H4 (cell line): ENCODE measurements around the gene ANKS1B. TPM values are rescaled to one million over a fixed set of nuclear protein-coding genes. Genes with fewer than 3 reads are reported as not detected.
A peak's percentile ranks its signal among the peaks of the same experiment; 100 is the strongest.

ENCODE experiments used
- DNase-seq: peaks from one replicate; pipeline ENCODE4 v3.0.0-alpha.2; 2015; ENCODE audit warnings: low spot score
- total RNA-seq: library from RNA; depleted of rRNA; stranded (reverse); fragments of >200 nt; shearing (Covaris generic); gene quantifications from 2 replicates; pipeline ENCODE4 v1.2.3, GENCODE V29; 2014

Gene ANKS1B
- total RNA-seq, 1 experiment from 2014 or later = 1.8 TPM

DNA sequence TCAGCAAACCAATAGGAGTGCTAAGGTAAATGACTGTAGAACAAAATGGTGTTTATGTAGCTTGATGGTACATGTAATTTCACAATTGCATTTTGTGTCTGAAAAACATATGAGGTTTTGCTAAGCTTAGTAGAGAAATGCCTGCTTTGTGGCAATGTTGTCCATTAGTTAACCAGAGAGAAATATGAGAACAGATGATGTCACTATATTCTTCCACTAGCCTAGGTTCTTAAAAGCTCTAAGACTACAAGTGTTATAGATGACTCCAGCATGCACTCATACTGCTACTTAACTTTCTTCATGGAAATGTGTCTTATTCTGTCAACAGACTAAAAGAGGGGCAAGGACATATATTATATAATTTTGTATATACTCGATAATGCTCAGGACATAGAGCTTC is 1030.2 kb downstream of the ANKS1B start:
- DNase-seq = no peak

DNA sequence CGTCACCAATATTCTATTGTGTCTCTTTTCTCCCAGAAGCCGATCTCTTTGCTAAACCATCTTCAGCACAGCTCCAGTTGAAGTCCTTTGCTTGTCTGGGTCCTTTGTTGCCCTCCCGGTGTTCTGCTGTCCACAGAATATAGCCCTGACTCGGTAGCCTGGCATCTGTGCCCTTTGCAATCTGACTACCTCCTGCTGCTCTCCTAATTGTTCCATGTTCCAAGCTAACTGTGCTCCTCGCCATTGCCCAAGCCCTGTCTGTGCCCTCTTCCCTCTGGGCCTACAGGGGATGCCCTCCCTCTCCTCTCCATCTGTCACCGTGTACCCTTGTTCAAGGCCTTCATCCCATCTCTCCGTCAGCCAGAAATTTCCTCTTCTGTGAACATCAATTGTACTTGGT is 1033.3 kb downstream of the ANKS1B start:
- no peak for DNase-seq

- DNase-seq = no peak
Measured at GRCh38 chr12:98948343-98948949, 1036.3 kb downstream of the ANKS1B start.

DNA sequence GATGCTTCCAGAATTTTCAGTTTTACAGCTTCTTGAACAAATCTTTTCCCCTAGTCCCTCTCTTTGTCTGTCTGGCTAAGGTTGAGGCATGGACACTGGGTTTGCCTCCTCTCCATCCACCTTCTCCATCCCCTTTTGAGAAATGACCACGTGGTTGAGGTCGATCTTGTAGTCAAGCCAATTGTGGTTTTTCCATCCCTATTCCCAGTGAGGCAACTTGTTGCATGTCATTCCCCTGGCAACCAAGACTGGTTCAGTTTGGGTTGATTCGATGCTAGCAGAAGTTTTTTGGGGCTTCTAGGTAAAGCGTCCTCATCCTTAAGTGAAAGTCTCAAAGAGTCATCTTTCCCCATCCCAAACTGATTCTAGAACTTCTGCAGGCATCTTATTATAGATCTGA is 1038.9 kb downstream of the ANKS1B start:
- no peak for DNase-seq

- DNase-seq = no peak
Measured at GRCh38 chr12:98939926-98940325, 1044.8 kb downstream of the ANKS1B start.

- DNase-seq = peak; percentile 21
Measured at GRCh38 chr12:98939350-98939749, 1045.4 kb downstream of the ANKS1B start.

- DNase-seq = no peak
Measured at GRCh38 chr12:98935847-98936246, 1048.9 kb downstream of the ANKS1B start.

- no peak for DNase-seq
Measured at GRCh38 chr12:98922871-98923270, 1061.9 kb downstream of the ANKS1B start.

GRCh38 chr12:98918176-98918863 is 1066.4 kb downstream of the ANKS1B start:
- no peak for DNase-seq

GRCh38 chr12:98916106-98916505 is 1068.6 kb downstream of the ANKS1B start:
- DNase-seq = no peak

GRCh38 chr12:98912401-98912974 is 1072.2 kb downstream of the ANKS1B start:
- no peak for DNase-seq

GRCh38 chr12:98911396-98911795 is 1073.3 kb downstream of the ANKS1B start:
- DNase-seq = no peak

DNA sequence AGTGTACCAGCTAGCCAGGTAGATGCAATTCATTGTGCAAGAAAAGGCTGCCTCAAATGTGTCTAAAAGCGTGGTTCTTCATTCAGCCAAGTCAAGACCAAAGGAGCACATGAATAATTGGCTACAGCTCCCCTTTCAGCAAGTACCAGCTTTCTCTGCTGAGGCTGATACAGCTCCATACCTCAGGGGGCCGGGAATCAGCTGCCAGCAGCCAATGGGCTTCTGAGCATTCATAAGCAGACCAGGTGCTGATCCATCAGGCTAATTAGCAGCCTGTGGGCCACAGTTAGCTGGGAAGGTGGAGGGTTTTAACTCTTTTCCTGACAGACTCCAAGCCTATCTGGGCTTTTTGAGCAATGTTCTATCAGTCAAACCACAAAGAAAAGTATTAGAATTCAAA is 1075.0 kb downstream of the ANKS1B start:
- no peak for DNase-seq

GRCh38 chr12:98908866-98909265 is 1075.9 kb downstream of the ANKS1B start:
- DNase-seq = no peak

DNA sequence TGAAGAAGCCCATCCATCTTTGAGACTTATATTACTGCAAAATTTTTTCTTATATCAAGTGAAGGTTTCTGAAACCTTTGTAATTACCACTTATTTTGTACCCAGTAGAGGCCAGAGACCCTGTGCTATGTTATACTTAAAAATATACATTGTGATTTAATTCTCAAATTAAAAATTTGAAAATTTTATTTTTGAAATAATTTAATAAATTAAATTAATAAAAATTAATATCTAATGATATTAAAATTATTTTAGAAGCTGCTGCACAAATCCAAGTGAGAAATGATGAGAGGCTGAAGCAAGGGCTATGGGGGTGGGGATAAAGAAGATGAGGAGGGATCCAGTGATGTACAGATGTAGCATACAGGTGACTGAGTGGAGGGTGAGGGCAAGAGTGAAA is 1080.9 kb downstream of the ANKS1B start:
- DNase-seq = no peak

GRCh38 chr12:98901189-98901588 is 1083.5 kb downstream of the ANKS1B start:
- no peak for DNase-seq

DNA sequence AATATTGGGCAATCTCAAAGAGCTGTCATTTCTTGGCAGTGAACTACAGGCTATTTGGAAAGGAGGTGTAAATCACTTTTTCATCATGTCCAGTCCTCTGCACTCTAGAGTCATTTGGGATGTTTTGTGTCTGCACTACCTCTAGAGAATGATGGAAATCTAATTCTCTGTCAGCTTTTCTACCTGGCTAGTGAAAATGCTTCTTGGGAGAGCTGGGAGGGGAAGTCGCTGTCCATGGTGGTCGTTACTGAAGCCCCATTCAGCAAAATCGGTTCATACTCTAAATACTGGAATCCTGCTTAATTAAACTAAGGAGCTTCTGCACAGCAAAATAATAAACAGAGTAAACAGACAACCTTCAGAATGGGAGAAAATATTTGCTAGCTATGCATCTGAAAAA is 1087.8 kb downstream of the ANKS1B start:
- DNase-seq = no peak

DNA sequence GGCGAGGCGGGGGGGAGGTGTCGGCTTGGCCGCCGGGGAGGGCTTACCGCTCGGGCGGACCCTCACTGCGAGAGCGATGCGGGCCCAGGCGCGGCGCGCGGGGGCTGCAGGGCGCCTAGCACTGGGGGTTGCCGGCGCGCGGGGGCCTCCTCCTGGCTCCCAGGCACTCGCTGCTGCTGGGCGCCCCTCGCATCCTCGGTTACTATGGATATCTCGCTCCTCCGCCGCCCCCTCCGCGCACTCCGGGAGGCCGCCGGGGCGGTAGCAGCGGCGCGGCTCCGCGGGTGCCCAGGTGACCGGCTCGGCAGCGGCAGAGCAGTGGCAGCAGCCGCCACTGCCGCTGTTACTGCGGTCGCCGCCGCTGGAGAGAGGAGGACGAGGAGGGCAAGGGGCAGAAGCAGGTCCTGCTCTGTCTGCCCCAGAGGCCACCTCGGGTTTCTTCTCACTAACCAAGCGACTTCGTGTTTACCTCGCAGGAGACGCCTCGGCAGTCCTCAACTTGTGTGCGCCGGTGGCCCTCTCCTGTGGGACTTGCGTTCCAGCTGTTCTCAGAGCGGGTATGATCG is 1089.6 kb downstream of the ANKS1B start:
- no peak for DNase-seq

DNA sequence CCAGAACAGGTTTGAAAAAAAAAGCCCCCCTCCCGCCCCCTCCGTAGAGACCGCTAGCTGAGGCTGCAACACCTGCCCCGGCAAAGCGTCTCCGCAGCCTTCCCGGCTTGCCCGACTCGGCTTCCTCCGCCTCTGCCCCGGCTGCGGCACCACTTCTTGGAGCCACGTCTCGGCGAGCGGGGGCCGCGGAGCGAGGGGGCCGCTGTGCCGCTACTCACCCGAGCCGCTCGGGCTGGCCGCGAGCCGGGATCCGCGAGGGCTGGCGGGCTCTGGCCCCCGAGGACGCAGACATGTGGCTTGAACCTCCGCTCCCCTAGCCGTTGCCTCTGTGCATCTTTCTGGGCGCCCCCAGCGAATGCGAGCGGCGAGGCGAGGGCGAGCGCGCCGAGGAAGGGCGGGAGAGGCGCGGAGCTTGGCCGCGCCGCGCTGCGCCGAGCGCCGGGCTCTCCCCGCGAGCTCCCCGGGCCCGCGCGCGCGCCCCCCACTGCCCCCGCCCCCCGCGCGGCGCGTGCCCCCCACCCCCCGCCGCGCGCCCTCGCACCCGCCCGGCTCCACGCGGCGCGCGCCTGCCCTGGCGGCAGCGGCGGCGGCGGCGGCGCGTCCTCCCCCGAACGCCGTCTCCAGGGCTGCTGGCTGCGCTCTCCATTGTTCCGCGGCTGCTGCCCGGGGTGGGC is 1090.2 kb downstream of the ANKS1B start:
- no peak for DNase-seq

DNA sequence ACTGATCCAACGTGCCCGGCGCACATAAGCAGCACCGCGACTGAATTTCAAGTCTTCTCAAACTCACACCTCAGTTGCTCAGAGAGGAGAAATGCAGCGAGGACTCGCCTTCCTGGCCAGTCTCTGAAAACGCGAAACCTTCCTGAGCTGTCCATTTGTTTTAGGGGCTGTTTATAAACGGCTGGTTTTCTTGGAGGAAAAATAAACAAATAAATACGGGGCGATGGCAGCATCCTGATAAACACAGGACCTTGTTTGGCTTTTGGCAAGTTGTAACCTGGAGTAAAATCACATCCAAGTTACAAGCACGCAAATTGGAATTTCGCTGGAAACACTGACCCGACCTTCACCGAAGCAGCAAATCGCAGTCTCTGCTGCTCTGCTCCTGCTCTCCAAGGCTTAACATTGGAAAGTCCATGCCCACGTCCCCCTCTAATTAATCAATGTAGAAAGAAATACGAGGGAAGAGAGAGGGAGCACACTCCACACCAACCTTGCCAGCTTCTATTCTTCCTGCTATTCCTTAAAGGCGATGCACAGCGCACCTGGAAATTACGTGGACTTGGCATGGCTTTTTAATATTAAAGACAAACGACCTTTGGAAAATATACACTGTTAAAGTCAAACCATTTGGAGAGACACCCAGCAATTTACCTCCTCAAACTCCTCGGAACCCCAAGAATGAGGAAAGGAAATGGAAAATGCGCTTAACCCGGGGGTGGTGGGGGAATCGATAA is 1090.9 kb downstream of the ANKS1B start:
- DNase-seq = no peak

DNA sequence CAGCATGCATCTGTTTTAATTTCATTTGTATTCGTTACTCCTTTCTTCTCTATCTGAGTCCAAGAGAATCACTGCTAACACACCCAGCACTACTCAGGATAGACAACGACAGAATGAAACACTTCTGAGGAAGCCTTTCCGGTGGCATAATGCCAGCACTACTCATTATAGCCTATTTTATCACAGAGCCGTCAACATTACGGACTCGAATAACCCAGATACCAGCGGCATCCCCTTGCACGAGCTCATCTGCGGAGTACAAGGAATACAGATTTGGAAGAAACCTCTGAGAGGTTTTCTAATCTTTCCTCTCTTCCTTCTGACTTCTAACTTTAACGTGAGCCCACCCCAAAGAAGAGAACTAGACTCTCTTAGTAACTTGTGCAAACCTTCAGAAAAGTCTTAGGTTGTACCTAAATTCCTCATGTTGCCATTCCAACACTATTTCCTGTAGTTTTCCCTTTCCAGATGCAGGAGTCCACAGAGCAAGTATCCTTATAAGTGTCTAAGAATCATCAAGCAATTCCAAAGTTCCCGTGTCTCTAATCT is 1091.5 kb downstream of the ANKS1B start:
- no peak for DNase-seq

DNA sequence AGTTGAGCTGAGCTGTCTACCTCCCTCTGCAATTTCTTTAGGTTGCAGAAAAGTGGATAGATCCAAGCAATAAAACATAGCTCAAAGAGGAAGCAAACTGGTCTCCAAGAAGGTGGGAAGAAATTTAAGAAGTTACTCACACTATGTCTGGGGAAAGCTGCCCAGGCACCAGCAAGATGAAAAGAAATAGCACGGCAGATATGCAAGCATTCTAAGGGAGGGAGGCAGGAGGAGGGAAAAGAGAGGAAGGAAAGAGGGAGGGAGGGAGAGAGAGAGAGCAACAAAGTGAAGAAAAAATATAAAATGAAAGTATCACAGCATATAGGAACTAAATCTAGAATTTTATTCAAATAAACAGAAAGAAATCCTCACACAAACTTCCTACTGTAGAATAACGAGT is 1099.0 kb downstream of the ANKS1B start:
- DNase-seq = no peak
